CD4-positive, alpha-beta T cell treated with Interleukin-1 beta for 1 hour (primary cell): ENCODE measurements around the gene MYL12B.
A peak's percentile ranks its signal among the peaks of the same experiment; 100 is the strongest.
"Not testable (repeated sequence)": the region's sequence is repeated elsewhere in the genome, so short reads cannot be mapped to it uniquely, and the experiment has no call there.

Experiments
- DNase-seq, 2 donors: peaks; one replicate each; pipeline ENCODE4 v3.0.0-alpha.2; 2020 to 2022

The MYL12B gene

DNA sequence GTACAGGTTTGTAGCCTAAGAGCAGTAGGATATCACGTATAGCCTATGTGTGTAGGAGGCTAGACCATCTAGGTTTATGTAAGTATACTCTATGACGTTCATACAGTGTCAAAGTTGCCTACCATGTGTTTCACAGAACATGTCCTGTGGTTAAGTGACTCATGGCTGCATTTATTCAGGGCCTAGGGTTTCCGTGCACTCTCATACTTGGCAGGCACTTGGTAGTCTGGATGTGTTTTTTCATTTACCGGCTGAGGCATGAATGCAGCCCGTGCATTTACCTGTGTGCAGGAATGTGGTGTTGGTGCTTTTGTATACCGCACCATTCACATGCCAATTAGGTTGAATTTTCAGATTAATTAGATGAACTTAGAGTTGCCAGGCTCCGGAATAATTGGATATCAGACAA is 43.4 kb downstream of the MYL12B start:
- peak; percentile 11 to 54 for DNase-seq

DNA sequence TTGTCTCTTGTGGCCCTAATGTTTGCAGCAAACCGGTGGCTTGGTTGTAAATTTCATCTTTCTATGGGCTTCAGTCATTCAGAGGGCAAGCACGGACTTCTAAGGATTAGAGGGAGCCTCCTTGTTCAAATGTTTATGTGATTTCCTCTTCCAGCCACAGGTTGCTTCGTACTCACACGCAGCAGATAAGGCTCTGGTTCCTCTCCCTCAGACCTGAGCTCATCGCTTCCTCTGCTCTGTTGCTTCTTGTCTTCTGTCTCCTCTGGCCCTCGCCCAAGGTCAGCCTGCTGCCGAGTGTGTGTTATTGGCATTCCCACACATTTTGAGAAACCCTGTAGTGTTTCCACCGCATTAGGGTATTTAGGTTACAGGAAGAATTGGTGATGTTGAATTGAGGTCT is 44.0 kb downstream of the MYL12B start:
- DNase-seq = no peak

DNA sequence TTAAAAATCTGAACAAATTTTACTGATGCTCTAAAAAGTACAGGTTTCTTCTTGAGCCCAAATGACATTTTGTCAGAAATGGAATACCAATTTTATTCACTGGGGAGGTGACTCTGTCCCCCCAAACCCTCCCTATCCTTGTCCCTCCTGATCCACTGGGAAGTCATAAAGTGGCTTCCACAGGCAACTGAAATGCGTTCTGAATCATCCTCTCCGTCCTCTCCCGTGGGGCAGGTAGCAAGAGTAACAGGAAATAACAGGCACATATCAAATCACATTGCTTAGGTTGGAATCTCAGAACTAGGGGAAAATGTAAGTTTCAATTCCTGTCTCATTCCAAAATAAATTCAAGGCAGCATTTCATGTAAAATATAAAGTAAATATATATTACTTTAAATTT is 44.5 kb downstream of the MYL12B start:
- no peak for DNase-seq

DNA sequence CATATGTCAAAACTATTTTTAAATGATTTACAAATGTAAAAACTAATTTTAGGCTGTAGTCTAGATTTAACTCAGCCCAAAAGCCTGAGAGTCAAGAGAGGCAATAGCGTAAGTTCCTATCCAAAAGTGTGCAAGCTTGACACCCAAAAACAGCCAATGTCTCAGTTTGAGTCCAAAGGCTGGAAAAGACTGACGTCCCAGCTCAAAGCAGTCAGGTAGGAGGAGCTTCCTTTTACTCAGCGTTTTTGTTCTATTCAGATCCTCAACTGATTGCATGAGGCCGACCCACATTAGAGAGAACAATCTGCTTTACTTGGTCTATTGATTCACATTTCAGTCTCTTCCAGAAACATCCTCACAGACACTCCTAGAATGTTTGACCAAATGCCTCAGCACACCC is 51.8 kb downstream of the MYL12B start:
- no peak for DNase-seq

DNA sequence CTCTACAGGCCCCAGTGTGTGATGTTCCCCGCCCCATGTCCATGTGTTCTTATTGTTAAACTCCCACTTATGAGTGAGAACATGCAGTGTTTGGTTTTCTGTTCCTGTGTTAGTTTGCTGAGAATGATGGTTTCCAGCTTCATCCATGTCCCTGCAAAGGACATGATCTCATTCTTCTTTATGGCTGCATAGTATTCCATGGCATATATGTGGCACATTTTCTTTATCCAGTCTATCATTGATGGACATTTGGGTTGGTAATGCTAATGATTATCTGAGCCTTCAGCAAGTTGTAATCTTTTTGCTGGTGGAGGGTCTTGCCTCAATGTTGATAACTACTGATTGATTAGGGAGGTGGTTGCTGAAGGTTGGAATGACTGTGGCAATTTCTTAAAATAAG is 53.4 kb downstream of the MYL12B start:
- DNase-seq = not testable (repeated sequence)

DNA sequence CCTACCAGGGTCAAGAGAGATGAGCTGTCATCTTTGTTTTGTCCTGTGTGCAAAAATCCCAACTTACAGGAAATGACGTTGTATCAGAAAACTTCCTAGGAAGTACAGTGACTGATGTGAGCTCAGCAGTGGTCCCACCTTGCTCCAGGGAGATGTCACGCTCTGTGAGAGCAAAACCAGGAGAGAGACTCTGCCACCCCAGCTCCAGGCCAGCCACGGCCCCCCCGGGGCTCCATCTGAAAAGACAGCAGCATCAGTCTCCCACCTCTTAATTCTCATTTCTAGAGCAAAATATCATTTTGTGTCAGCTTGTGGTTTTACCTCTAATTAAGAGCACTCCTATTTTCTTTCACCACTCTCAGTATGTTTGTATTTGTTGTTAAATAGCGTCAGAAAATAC is 57.5 kb downstream of the MYL12B start:
- no peak for DNase-seq

DNA sequence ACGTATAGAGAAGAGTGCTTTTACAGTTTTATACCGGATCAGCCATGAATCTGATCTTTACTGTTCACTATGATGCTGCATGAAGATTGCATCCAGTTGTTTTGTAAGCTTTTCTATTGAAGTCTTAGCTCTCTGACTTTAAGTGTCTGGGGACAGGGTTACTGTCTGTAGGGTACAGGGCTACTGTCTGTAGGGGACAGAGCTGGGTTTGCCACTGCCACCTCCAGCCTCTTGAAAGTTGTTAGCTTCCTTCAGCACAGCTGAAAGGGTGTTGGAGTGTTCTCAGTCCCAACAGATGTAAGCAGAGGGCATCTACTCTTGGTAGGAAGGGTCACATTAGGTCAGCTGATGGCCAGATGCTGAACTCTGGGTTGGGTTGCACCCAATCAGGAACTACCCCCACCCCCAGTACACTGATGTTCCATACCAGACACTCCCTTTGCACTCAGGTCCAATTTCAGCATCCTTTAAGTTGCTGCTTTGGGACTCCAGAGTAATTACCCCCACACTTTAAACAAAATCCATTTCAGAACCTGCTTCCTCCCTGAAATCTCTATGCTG is 58.0 kb downstream of the MYL12B start:
- DNase-seq = no peak

DNA sequence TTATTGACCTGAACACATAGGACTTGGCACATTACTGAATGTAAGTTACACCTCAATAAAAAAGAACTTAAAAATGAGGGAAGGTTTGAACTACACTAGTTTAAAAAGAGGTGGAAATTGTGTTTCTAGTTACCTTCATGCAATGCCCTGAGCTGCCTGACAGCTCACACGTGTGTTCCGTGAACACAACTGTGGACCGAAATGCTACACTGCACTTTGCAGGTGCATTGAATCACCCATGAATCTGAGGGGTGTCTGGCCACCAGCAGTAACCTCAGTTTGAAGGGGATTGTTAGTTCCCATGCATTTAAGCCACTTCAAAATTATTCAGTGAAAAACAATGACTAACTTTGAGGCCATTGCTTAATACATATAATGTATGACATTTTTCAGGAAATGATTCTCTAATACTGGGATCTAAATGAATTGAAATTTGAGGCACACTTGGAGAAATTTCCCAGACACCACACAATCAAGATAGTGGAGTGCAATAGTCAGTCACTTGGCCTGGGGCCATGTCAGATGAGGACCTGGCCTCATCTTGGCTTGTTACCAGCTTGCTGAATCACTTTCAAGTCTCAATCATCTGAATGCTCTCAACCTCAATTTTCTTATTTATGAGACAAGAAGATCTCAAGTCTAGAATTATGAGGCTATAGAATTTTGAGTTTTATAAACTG is 59.3 kb downstream of the MYL12B start:
- DNase-seq = no peak

DNA sequence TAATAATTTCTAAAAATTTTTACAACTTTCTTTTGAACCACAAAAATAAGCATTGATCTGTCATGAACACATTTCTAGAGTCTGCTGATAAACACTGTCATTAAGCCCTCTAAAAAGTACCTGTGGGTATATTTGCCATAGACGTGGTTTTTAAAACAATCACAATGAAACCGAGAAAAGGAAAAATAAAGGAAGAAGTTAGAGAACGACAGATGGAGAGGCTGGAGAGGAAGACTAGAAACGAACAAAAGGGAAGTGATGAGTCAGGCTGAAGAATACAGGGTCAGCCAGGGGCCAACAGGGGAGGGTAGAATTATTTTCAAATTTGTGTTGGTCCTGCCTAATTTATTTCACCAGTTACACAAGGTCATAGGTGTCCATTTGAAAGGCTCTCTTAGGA is 62.0 kb downstream of the MYL12B start:
- DNase-seq = no peak
